NCI-H2107 (cell line): ENCODE measurements around the gene TK2.

Experiments used
- DNase-seq: peaks from one replicate; lab custom pipeline; 2025; lab: John Stamatoyannopoulos, UW

Gene TK2

DNA sequence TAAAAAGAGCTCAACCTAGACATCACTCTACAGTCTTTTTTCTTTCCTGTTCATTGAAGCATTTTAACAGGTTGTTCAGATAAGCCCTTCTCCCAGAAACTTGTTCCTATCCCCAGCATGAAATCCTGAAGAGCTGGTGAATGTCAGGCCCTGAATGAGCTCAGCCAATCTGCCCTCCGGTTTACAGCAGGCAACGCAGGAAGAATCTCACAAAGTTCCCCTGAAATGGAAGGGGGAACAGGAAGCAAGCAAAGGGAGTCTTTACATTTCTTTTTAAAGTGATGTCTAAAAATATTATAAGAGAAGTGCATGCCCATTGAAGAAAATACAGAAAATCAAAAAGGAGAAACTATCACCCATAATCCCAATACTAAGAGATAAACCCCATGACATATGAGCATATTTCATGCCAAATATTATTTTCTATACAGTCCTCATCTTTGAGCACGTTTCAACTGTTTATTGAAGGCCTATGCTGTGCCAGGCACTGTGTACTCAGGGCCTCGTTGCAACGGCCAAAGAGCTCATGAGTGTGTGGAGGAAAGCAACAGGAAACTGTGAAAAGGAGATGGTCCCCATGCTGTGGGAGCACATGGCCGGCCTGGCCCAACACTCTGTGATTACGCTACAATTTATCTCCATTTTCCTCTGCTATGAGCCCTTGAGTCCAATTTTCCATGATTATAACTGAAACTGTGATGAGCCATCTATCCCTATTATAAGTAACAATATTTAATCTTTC, 5.7 kb downstream of the TK2 start:
- DNase-seq = no peak

DNA sequence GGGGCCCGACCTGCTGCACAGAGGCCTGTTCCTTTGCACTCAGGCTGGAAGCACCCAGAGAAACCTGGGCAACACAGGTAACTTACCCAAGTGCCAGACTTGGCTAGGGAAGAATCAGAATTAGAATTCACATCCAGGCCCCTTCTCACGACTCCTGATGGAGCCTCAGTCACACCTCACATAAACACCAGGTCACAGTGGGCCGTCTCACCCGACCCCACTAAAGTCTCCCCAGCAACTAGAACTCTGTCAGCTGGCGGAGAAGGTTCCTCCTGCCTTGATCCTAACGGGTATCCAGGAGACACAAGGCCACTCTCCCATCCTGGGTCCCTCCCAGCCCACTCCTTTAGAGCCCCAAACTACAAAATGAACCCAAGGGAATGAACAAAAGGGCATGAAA, 6.4 kb downstream of the TK2 start:
- DNase-seq = no peak

DNA sequence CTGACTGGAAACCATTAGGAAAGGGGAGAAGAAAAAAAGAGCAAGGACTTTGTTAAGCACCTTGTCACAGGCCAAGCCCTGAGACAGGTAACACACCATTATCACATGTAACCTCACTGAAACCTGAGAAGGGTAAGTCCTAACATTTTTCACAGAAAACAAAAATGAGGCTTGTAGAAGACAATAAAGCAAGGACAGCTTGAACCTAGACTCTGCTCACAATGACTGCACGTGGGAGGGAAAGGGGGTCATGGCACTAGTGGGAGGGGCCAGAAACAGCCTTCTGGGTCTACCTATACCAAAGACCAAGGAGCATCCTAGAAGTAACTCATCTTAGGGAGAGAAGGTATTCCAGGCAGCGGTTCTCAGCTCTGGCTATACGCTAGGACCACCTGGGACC, 7.5 kb downstream of the TK2 start:
- no peak for DNase-seq

DNA sequence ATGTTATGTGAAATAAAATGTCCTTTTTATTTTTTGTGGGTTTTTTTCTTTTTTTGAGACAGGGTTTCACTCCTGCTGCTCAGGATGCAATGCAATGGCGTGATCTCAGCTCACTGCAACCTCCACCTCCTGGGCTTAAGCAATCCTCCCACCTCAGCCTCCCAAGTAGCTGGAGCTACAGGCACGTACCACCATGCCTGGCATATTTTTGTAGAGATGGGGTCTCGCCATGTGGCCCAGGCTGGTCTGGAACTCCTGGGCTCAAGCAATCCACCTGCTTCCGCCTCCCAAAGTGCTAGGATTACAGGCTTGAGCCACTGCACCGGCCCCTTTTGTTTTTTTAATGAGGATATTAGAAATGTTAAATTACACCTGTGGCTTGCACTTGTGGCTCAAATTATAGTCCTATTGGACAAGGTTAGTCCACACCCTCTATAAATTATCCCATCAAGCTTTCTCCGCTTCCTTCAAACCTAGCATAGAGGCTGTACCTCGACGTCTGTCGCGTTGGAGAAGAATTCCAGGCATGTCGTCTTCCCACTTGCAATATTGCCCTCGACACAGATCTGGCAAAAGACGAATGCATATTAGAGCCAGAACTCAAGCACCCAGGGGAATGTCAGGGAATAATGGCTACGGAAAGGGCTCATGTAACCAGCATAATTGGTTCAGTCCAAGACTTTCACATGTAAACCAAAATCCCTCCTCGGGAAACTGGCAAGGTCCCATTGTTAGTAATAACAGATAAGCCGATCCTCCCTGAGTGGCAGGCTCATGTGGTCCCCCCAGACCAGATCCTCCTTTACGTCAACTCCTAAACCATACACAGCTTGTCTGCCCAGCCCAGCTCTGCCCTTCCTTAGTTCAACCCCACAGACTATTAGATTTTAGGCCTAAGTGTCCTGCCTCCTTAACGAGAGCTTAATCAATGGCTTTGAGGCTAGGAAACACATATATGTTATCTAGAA, 8.2 kb downstream of the TK2 start:
- no peak for DNase-seq

DNA sequence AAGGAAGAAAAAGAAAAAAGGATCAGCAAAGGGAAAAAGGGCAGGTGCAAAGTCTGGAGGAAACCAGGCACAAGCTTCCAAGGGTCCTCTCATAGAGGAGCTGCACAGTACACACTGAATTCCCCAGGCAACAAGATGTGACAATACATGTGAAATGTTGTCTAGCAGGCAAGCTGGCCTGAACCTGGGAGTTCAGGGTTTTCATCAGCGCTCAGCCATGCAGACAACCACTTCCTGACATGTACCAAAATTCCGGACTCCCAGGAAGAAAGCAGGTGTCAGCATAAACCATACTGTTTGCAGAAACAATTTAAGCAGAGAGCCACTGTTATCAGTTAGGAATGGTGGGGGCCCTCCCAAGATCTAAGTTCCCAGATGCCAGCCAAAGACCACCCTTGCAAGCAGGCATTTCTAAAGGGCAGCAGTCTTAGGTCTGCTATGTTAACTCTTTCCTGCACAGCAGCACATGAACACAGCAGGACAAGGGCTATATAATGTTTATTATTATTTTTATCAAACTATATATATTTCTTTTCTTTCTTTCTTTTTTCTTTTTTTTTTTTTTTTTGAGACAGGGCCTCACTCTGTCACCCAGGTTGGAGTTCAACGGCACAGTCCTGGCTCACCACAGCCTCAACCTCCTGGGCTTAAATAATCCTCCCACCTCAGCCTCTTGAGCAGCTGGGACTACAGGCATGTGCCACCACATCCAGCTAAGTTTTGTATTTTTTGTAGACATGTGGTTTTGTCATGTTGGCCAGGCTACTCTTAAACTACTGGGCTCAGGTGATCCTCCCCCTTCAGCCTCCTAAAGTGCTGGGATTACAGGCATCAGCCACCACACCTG, 10.1 kb downstream of the TK2 start:
- DNase-seq = no peak

DNA sequence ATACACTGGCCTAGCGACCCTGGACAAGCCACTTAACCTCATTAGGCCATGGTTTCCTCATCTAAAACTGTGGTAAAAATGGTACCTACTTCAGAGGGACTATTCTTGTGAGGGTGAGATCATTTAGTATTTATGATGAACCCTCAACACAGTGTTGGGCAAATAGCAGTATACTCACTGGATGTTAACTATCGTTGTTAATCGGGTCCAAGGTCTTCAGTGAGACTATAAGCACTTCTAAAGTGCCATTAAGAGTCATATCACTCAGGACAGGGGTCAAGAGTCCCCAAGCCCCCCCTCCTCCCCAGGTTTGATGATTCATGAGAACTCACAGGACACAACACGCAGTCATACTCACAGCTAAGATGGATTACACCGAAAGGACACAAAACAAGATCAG, 11.0 kb downstream of the TK2 start:
- no peak for DNase-seq

DNA sequence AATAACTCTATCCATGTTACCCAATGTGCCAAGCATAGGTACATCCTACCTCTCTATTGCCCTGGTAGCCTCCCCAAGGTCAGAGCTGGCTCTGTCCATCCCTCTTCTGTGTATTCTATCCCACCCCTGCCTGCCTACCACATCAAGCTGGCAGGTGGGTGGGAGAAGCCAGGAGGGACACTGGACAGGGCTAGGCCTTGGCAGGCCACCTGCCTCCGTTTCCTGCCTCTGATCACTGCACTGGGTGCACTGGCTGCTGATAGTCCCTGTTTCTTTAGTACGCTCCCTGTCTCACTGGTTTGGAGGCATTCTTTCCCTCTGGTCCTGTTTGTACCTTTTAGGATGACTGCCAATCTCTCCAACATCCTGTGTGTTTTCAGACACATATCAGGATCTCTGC, 12.7 kb downstream of the TK2 start:
- no peak for DNase-seq

DNA sequence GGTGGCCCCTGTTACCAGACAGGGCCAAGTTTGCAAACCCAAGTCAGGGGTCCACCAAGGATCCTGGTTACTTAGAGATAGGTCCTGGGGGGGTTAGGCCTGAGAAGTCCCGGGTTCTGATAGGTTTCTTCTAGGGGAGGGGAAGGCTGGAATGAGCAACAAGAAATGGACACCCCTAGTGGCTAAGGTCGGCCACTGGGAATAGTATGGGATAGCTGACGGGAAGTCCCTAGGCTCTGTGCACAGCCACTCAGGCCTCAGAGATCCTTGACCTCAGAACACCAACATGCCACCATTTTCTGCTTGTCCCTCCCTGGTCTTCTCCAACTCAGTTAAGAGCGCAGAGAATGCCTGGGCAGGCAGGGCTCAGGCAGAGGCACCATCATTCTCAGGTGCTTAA, 13.4 kb downstream of the TK2 start:
- DNase-seq = no peak

DNA sequence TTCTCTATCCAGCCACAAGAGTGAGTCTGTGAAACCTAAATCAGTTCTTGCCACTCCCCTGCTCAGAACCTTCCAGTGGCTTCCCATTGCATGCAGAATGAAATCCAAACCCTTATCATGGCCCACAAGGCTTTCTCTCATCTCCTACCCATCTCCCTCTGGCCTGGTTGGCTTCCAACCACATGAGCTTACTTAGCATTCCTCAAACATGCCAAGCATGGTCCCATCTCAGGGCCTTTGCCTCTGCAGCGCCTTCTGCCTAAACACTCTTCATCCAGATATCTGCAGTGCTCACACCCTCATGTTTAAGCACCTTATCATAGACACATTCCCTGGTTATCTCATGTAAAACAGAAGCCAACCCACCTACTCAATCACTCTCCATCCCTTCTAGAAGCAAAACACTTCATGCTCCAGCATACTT, 15.5 kb downstream of the TK2 start:
- DNase-seq = no peak

DNA sequence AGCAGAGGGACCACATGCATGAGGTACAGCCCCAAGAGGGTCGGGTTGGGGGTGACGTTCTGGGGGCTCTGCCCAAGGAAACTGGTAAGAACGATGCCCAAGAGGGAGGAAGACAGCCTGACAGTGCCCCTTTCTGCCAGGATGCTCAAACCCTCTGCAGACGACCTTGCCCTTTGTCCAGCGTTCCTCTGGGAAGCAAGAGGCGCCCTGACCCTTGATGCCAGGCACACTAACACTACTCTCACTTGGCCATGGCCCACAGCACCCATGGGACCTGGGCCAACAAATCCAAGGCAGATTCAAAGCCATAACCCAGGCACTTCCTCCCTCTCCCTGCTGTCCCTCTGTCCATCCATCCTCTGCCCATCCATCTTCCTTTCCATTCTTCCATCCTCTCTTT, 20.4 kb downstream of the TK2 start:
- no peak for DNase-seq

DNA sequence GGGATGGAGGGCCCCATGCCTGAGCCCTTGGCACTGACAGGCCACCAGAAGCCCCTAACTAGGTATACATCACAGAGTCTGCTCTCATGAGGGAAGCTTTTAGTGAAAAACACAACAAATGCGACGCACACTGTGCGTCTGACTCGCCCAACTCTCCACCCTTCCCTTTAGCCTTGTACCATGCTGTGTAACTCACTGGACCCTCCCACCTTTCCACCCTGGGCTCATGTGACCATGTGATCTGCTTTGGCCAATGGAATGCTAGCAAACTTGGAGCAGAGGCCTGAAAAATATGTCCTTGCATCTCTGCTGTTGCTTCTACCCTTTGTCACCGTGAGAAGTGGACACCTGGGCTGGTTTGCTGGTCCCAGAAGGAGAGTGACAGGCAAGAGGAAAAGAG, 21.6 kb downstream of the TK2 start:
- no peak for DNase-seq

DNA sequence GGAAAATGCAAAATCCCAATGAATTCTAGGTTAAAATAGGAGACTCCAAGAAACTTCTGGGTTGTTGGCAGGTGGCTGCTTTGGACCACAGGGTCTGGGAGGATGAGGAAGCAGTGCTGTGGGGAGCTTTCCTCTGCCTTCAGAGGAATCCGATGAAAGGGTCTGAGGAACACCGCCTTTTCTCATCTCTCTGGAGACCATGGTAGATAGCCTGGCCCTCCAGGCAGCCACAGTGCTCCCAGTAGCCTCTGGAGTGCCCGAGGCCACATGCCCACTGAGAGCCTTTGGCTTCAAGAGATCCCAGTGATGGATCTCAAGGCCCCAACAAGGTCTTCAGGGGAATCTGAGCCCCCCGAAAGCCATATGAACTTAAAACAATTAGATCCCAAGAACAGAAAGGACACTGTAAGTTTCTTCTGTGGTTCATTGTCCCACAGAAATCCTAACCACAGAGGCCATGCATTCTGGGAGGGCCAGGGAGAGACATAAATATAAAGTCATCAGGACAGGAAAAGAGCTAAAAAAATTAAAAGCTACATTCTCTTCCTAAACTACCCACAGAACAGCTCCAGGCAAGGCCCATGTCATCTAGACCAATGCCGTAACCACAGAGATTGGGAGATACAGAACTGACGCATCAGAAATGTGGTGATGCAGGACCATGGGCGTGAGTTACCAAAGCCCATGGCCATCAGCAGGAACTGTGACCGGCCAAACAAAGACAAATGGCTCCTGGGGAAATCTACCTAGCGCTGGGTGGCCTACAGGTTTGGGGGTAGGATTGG, 24.3 kb downstream of the TK2 start:
- DNase-seq = no peak

DNA sequence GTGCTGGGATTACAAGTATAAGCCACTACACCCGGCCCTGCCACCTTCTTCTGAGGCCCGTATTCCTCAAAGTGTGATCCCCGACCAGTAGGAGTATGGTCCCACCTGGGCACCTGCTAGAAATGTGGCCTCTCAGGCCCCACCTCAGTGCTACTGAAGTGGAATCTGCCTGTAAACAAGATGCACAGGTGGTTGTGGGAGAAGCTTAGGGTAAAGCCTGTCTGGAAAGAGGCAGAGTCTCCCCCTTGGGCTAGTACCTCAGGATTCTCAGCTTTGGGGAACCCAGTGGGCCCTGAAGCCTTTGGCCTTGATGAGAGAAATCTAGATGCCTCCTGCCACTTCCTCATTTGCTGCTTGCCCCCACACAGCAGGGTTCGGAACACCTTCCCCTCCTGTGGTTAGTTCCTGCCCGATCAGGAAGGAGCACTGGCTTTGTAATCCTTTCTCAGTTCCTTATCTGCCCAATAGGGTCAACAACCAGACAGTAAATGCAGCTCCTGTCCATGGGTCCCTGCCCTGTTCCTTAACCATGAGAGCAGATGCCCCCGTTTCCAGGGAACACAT, 25.2 kb downstream of the TK2 start:
- no peak for DNase-seq

DNA sequence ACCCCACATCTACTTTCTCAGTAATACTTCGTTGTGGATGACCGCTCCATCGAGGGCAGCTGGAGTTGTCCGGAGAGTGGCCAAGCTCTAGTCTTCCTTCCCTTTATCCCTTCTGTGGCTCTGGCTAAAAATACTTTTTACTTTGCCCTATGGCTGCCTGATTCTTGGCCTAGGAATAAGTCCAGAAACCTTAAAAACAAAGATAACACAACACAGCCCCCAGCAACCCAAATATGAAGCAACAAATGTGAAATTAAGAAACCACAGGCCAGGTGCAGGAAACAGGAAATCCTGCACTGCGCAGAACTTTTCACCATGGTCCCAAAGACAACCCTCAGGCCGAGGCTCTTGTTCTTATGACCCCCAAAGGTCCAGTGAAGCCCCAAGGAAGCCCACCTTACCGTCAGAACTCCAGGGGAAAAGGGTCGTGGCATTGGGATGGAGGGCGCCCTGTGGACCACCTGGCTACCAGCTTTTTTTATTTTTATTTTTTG, 26.0 kb downstream of the TK2 start:
- DNase-seq = no peak

DNA sequence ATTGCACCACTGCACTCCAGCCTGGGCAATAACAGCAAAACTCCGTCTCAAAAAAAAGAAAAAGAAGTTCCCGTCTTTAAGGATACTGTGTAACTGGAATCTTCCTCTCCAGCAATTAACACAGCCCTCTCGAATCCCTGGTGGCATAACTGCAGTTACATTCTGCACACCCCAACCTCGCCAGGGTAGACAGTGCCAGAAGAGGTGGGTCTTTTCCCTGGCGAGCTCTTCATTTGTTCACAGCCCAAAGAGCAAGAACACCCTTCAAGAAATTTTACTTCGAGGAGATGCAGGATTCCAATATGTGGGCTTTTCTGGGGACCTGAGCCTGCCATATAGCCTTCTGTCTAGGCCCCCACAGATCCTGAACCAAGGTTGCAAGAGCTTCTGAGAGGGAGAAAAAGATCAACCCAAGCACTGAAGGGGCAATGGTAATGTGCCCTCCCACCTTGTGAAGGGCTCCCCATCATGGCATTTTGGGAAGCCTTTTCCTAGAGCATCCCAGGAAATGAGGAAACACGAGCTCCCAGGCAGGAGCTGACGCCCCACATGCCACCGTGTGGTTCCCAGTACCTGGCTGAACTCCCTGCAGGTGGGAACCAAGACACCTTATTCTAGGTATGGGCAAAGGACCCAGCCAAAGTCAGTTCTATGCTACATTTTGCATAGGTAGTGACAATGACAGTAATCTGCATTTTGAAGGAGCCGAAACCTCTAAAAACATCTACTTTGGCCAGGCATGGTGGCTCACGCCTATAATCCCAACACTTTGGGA, 26.9 kb downstream of the TK2 start:
- no peak for DNase-seq

DNA sequence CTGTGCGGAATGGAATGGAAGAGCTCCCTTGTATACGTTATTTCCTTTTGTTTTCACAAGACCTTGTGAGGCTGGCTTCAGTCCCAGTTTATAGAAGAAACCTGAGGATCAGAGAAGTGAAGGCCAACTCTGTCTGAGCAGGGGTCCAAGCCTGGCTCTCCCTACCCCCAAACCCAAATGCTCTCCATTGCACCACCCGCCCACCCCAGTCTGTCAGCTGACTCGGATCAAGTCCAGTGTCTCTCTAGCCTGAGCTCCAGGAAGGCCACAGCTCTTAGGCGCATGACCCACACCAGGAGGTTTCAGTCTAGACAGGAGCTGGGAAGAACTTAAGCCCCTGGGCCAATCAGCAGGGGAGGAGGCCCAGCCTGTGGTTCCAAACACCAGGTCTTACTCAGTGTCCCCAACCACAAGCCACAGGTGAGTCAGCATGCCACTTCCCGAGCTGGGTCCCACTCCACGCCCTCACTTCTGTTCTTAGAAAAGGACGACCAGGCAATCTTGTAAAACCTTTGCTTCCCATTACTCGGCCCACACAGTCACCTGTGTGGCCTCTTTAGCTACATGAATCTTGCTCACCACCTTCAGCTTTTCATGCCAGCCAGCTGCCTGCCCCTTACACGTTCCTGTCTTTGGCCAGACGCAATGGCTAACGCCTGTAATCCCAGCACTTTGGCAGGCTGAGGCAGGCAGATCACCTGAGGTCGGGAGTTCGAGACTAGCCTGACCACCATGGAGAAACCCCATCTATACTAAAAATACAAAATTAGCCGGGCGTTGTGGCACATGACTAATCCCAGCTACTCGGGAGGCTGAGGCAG, 27.8 kb downstream of the TK2 start:
- no peak for DNase-seq

DNA sequence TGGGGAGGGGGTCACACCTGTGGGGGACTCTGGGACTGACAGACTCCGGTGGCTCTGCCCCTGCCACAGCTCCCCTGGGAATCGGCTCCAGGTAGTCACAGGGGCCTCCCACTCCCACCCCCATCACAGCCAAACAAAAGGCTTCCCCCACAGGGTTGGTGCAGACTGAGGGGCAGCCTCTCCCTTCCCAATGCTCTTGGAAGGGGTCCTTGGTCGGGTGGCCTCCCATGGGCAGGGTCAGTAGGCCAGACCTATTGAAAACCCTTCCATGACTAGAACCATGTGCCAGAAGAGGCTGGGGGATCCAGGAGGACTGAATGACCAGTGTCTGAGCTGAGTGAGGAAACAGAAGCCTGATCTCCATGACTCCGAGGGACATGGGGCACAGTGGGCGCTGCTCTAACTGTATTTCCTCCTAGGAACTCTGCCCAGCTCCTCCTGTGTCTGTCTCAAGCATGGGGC, 28.6 kb downstream of the TK2 start:
- DNase-seq = no peak

DNA sequence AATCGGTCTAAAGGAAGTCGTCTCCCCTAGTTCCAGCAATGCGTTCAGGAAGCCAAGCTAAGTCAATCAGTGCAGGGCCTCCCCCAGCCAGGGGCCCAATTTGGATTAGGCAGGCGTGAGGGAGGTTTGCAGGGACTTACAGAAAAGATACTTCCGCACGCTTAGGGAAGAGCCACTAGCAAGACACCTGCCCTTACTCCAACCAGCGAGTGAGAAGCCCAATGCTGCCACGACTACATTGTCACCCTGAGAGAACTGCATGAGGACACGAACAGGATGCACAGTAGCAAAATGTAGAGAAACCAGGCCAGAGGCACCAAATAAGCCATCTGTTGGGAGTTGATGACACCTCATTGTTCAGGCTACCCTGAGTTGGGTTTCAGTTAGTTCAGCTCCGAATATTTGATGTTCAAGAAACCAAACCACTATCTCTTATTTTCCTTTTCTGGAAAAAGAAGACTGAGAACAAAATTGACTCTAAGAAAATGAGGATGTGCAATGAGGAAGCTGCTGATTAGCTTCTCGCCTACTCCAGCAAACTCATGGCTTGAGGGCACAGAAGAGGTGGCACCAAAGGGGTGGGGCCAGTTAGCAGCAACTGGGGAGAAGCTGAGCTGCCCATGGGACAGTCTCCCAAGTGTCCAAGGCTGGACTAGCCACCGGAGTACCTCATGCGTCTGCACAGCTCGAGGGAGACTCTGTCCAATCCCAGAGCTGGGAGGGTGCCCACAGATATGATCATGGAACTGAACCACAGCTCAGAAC, 29.3 kb downstream of the TK2 start:
- DNase-seq = no peak
